ENCODE results near the gene MTMR11. TPM values are rescaled to one million over a fixed set of nuclear protein-coding genes. Genes with fewer than 3 reads are reported as not detected.
A peak's percentile ranks its signal among the peaks of the same experiment; 100 is the strongest.
"Not testable (repeated sequence)": the region's sequence is repeated elsewhere in the genome, so short reads cannot be mapped to it uniquely, and the experiment has no call there.

Gene MTMR11
- total and polyA plus RNA-seq, 2 experiments from 2014 or later, result 2.4 to 3.6 TPM

GRCh38 chr1:149962736-149963135, 26.1 kb upstream of the MTMR11 start:
- Histone ChIP-seq H3F3A (replicated peaks; ENCODE audit: low read depth) (0 out of 2 replicates have a peak, but pooled peaks cover 2% of the 10 kb centered on the region), H3K4me1 (ENCODE audit: insufficient read depth) (no peaks in the 10 kb centered on the region), H3K36me3 (ENCODE audit: insufficient read depth) (peaks cover 45% of the 10 kb centered on the region), H3K4me3 (no peak overlapping the region), H3K4me2 (no peak overlapping the region), H3K79me2 (replicated peaks; ENCODE audit: insufficient read depth) (no peaks in the 10 kb centered on the region), H3K27me3 (ENCODE audit: insufficient read depth) (no peaks in the 10 kb centered on the region), H3K27ac (ENCODE audit: low read depth) (0 out of 2 replicates have a peak overlapping the region, but pooled peaks have one; percentile 34), H4K20me1 (replicated peaks; ENCODE audit: insufficient read depth) (no peaks in the 10 kb centered on the region; the same call in 1 of the 2 replicates), H3K9me2 (ENCODE audit: insufficient read depth) (no peaks in the 10 kb centered on the region), H2AFZ (no peak overlapping the region)
- no peak for DNase-seq (ENCODE audit: low spot score)
- no peaks in the 10 kb centered on the region for H3K27me3 Mint-ChIP-seq (ENCODE audit: insufficient read depth, low read depth, poor library complexity)
- H3K27ac Mint-ChIP-seq, result no peak overlapping the region
- TF ChIP-seq REST (IDR thresholded peaks at IDR 0.05; ENCODE audit: unreplicated experiment) (no peak), EZH2 (IDR thresholded peaks at IDR 0.05; ENCODE audit: low read depth, unreplicated experiment) (no peak), ZNF331 (CRISPR knock-in tag; IDR thresholded peaks at IDR 0.05; ENCODE audit: low read depth) (no peak)
- H3K9me3 Mint-ChIP-seq, result peaks cover 25% of the 10 kb centered on the region
- no peak overlapping the region for H3K4me3 Mint-ChIP-seq
- peaks cover 68% of the 10 kb centered on the region for H3K36me3 Mint-ChIP-seq (ENCODE audit: low read depth)
- ATAC-seq, result no peak
- H3K4me1 Mint-ChIP-seq, result no peaks in the 10 kb centered on the region

GRCh38 chr1:149962039-149962647, 25.5 kb upstream of the MTMR11 start:
- Histone ChIP-seq H3F3A (replicated peaks; ENCODE audit: low read depth) (0 out of 2 replicates have a peak, but pooled peaks cover 2% of the 10 kb centered on the region), H3K4me3 (no peak overlapping the region), H2AFZ (no peak overlapping the region), H3K79me2 (replicated peaks; ENCODE audit: insufficient read depth) (no peaks in the 10 kb centered on the region), H3K27me3 (ENCODE audit: insufficient read depth) (no peaks in the 10 kb centered on the region), H4K20me1 (replicated peaks; ENCODE audit: insufficient read depth) (no peaks in the 10 kb centered on the region), H3K9me2 (ENCODE audit: insufficient read depth) (no peaks in the 10 kb centered on the region), H3K4me2 (no peak overlapping the region), H3K36me3 (ENCODE audit: insufficient read depth) (peaks cover 47% of the 10 kb centered on the region), H3K27ac (ENCODE audit: low read depth) (no peak overlapping the region), H3K4me1 (ENCODE audit: insufficient read depth) (no peaks in the 10 kb centered on the region)
- peaks cover 73% of the 10 kb centered on the region for H3K36me3 Mint-ChIP-seq (ENCODE audit: low read depth)
- H3K27ac Mint-ChIP-seq, result no peak overlapping the region
- peak; percentile 82 for ATAC-seq
- peaks cover 31% of the 10 kb centered on the region for H3K9me3 Mint-ChIP-seq
- H3K4me3 Mint-ChIP-seq, result no peak overlapping the region
- H3K27me3 Mint-ChIP-seq (ENCODE audit: insufficient read depth, low read depth, poor library complexity), result no peaks in the 10 kb centered on the region
- TF ChIP-seq POLR2AphosphoS5 (IDR thresholded peaks at IDR 0.05; ENCODE audit: low read depth), result no peak
- TF ChIP-seq, protein P1, sequence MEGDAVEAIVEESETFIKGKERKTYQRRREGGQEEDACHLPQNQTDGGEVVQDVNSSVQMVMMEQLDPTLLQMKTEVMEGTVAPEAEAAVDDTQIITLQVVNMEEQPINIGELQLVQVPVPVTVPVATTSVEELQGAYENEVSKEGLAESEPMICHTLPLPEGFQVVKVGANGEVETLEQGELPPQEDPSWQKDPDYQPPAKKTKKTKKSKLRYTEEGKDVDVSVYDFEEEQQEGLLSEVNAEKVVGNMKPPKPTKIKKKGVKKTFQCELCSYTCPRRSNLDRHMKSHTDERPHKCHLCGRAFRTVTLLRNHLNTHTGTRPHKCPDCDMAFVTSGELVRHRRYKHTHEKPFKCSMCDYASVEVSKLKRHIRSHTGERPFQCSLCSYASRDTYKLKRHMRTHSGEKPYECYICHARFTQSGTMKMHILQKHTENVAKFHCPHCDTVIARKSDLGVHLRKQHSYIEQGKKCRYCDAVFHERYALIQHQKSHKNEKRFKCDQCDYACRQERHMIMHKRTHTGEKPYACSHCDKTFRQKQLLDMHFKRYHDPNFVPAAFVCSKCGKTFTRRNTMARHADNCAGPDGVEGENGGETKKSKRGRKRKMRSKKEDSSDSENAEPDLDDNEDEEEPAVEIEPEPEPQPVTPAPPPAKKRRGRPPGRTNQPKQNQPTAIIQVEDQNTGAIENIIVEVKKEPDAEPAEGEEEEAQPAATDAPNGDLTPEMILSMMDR (conservative IDR thresholded peaks at IDR 0.05; ENCODE audit: low read depth in 2 of 2), result peak; percentile 73 to 79
- no peak for TF ChIP-seq JUNB (IDR thresholded peaks at IDR 0.05; ENCODE audit: unreplicated experiment)
- no peaks in the 10 kb centered on the region for H3K4me1 Mint-ChIP-seq
- peak; percentile 78 for DNase-seq (ENCODE audit: low spot score)

- H3K27ac Mint-ChIP-seq; H2AFZ ChIP-seq; H3K4me1 Mint-ChIP-seq; H3K4me3 Mint-ChIP-seq; H3K4me2 ChIP-seq; H3K27ac ChIP-seq (ENCODE audit: low read depth); H3K9me2 ChIP-seq (ENCODE audit: insufficient read depth); H3K27me3 Mint-ChIP-seq (ENCODE audit: insufficient read depth, low read depth, poor library complexity); H3F3A ChIP-seq (replicated peaks; ENCODE audit: low read depth); H4K20me1 ChIP-seq (replicated peaks; ENCODE audit: insufficient read depth); H3K4me3 ChIP-seq; DNase-seq (ENCODE audit: low spot score); H3K79me2 ChIP-seq (replicated peaks; ENCODE audit: insufficient read depth); ATAC-seq; H3K4me1 ChIP-seq (ENCODE audit: insufficient read depth); H3K27me3 ChIP-seq (ENCODE audit: insufficient read depth): not testable (repeated sequence)
- Mint-ChIP-seq H3K9me3 (peaks cover 37% of the 10 kb centered on the region), H3K36me3 (ENCODE audit: low read depth) (peaks cover 84% of the 10 kb centered on the region)
- H3K36me3 ChIP-seq (ENCODE audit: insufficient read depth), result peaks cover 32% of the 10 kb centered on the region
These were observed 20.9 kb upstream of the MTMR11 start for GRCh38 chr1:149957548-149957947.

All from GM23338 (cell line).